HUES48 (cell line): ENCODE results near the gene GAGE1.
"Not testable (repeated sequence)": the region's sequence is repeated elsewhere in the genome, so short reads cannot be mapped to it uniquely, and the experiment has no call there.

Experiments used
- H3K27ac ChIP-seq: one replicate; pipeline ENCODE4 v1.7.0; 2013; ENCODE audit warnings: low read depth, low read length, inconsistent platforms
- H3K27me3 ChIP-seq: 2 replicates; pipeline ENCODE4 v1.6.1; 2013; ENCODE audit warnings: mild to moderate bottlenecking, low read length; ENCODE audit not compliant: control insufficient read depth, insufficient read depth
- H3K36me3 ChIP-seq: 2 replicates; pipeline ENCODE4 v1.6.1; 2013; ENCODE audit warnings: low read length; ENCODE audit not compliant: control insufficient read depth, insufficient read depth
- H3K4me1 ChIP-seq: 2 replicates; pipeline ENCODE4 v1.6.1; 2013; ENCODE audit warnings: mild to moderate bottlenecking, low read length; ENCODE audit not compliant: control insufficient read depth, insufficient read depth
- H3K4me3 ChIP-seq: 2 replicates; pipeline ENCODE4 v1.5.1; 2013; ENCODE audit warnings: mild to moderate bottlenecking, low read depth, low read length
- H3K9ac ChIP-seq: 2 replicates; pipeline ENCODE4 v1.6.1; 2013; ENCODE audit warnings: mild to moderate bottlenecking, low read depth, low read length, moderate library complexity
- H3K9me3 ChIP-seq: 2 replicates; pipeline ENCODE4 v1.6.1; 2013; ENCODE audit warnings: low read length; ENCODE audit not compliant: control insufficient read depth, insufficient read depth

GAGE1 gene, protein sequence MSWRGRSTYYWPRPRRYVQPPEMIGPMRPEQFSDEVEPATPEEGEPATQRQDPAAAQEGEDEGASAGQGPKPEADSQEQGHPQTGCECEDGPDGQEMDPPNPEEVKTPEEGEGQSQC

DNA sequence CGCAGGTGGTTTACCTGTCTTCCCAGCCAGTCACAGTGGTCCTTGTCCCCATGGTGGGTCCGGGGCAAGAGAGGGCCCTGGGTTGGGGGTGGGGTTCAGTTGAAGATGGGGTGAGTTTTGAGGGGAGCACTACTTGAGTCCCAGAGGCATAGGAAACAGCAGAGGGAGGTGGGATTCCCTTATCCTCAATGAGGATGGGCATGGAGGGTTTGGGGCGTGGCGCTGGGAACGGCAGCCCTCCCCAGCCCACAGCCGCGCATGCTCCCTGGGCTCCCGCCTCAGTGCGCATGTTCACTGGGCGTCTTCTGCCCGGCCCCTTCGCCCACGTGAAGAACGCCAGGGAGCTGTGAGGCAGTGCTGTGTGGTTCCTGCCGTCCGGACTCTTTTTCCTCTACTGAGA lies at the start of gene GAGE1:
Gene GAGE1 (plus strand): TSS at position 301 of the 400 bp plus-strand sequence. CDS start 1,155 bp downstream, outside the sequence.
- not testable (repeated sequence) for H3K9ac ChIP-seq, H3K4me3 ChIP-seq, H3K27me3 ChIP-seq, H3K36me3 ChIP-seq, H3K27ac ChIP-seq, H3K9me3 ChIP-seq, H3K4me1 ChIP-seq

DNA sequence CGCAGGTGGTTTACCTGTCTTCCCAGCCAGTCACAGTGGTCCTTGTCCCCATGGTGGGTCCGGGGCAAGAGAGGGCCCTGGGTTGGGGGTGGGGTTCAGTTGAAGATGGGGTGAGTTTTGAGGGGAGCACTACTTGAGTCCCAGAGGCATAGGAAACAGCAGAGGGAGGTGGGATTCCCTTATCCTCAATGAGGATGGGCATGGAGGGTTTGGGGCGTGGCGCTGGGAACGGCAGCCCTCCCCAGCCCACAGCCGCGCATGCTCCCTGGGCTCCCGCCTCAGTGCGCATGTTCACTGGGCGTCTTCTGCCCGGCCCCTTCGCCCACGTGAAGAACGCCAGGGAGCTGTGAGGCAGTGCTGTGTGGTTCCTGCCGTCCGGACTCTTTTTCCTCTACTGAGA lies 47.8 kb upstream of the GAGE1 start, which contains the start of gene GAGE12E:
Gene GAGE12E (plus strand): TSS at position 301 of the 400 bp plus-strand sequence. CDS start 1,155 bp downstream, outside the sequence.
- not testable (repeated sequence) for H3K27me3 ChIP-seq, H3K27ac ChIP-seq, H3K9ac ChIP-seq, H3K4me1 ChIP-seq, H3K9me3 ChIP-seq, H3K4me3 ChIP-seq, H3K36me3 ChIP-seq

DNA sequence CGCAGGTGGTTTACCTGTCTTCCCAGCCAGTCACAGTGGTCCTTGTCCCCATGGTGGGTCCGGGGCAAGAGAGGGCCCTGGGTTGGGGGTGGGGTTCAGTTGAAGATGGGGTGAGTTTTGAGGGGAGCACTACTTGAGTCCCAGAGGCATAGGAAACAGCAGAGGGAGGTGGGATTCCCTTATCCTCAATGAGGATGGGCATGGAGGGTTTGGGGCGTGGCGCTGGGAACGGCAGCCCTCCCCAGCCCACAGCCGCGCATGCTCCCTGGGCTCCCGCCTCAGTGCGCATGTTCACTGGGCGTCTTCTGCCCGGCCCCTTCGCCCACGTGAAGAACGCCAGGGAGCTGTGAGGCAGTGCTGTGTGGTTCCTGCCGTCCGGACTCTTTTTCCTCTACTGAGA lies 38.3 kb upstream of the GAGE1 start, which contains the start of gene GAGE12F:
Gene GAGE12F (plus strand): TSS at position 301 of the 400 bp plus-strand sequence. CDS start 1,155 bp downstream, outside the sequence.
- H3K27me3 ChIP-seq, H3K4me3 ChIP-seq, H3K9ac ChIP-seq, H3K27ac ChIP-seq, H3K4me1 ChIP-seq, H3K9me3 ChIP-seq, H3K36me3 ChIP-seq: not testable (repeated sequence)

DNA sequence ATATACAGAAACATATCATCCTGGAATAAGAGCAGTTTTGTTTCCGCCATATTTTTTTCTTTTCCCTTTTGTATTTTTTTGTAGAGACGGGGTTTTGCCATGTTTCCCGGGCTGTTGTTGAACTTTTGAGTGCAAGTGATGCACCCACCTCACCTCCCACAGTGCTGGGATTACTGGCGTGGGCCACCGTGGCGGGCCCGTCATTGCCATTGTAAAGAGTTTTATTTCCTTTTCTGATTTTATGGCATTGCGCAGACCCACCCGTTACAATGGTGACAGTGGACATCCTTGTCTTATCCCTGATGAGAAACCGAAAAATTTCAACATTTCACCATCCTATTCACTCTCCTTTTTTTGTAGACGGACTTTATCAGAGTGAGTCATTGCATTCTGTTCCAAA lies 30.1 kb upstream of the GAGE1 start:
- H3K36me3 ChIP-seq, H3K4me1 ChIP-seq, H3K9me3 ChIP-seq, H3K27ac ChIP-seq, H3K9ac ChIP-seq, H3K27me3 ChIP-seq, H3K4me3 ChIP-seq: not testable (repeated sequence)

DNA sequence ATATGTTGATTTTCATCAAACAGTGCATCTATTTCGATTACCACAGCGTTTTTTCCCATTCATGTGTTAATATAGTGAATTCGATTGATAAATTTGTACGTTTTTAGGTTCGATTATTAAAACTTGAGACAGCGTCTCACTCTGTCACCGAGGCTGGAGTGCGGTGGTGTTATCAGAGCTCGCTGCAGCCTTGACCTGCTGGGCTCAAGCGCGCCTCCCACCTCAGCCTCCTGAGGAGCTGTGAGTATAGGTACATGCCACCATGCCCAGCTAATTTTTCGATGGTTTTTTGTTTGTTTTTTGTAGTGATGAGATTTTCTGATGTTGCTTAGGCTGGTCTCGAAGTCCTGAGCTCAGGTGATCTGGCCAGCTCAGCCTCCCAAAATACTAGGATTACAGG lies 29.7 kb upstream of the GAGE1 start:
- not testable (repeated sequence) for H3K9me3 ChIP-seq, H3K9ac ChIP-seq, H3K27ac ChIP-seq, H3K36me3 ChIP-seq, H3K4me1 ChIP-seq, H3K27me3 ChIP-seq, H3K4me3 ChIP-seq

DNA sequence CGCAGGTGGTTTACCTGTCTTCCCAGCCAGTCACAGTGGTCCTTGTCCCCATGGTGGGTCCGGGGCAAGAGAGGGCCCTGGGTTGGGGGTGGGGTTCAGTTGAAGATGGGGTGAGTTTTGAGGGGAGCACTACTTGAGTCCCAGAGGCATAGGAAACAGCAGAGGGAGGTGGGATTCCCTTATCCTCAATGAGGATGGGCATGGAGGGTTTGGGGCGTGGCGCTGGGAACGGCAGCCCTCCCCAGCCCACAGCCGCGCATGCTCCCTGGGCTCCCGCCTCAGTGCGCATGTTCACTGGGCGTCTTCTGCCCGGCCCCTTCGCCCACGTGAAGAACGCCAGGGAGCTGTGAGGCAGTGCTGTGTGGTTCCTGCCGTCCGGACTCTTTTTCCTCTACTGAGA lies 28.7 kb upstream of the GAGE1 start, which contains the start of gene GAGE12G:
Gene GAGE12G (plus strand): TSS at position 301 of the 400 bp plus-strand sequence. CDS start 1,155 bp downstream, outside the sequence.
- not testable (repeated sequence) for H3K36me3 ChIP-seq, H3K4me1 ChIP-seq, H3K9me3 ChIP-seq, H3K27ac ChIP-seq, H3K27me3 ChIP-seq, H3K9ac ChIP-seq, H3K4me3 ChIP-seq

DNA sequence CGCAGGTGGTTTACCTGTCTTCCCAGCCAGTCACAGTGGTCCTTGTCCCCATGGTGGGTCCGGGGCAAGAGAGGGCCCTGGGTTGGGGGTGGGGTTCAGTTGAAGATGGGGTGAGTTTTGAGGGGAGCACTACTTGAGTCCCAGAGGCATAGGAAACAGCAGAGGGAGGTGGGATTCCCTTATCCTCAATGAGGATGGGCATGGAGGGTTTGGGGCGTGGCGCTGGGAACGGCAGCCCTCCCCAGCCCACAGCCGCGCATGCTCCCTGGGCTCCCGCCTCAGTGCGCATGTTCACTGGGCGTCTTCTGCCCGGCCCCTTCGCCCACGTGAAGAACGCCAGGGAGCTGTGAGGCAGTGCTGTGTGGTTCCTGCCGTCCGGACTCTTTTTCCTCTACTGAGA lies 19.2 kb upstream of the GAGE1 start, which contains the start of gene GAGE12H:
Gene GAGE12H (plus strand): TSS at position 301 of the 400 bp plus-strand sequence. CDS start 1,155 bp downstream, outside the sequence.
- H3K27ac ChIP-seq, H3K4me1 ChIP-seq, H3K4me3 ChIP-seq, H3K9me3 ChIP-seq, H3K9ac ChIP-seq, H3K27me3 ChIP-seq, H3K36me3 ChIP-seq: not testable (repeated sequence)

DNA sequence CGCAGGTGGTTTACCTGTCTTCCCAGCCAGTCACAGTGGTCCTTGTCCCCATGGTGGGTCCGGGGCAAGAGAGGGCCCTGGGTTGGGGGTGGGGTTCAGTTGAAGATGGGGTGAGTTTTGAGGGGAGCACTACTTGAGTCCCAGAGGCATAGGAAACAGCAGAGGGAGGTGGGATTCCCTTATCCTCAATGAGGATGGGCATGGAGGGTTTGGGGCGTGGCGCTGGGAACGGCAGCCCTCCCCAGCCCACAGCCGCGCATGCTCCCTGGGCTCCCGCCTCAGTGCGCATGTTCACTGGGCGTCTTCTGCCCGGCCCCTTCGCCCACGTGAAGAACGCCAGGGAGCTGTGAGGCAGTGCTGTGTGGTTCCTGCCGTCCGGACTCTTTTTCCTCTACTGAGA lies 9.6 kb upstream of the GAGE1 start, which contains the start of gene GAGE2A:
Gene GAGE2A (plus strand): TSS at position 301 of the 400 bp plus-strand sequence. CDS start 1,155 bp downstream, outside the sequence.
- not testable (repeated sequence) for H3K27ac ChIP-seq, H3K4me3 ChIP-seq, H3K9me3 ChIP-seq, H3K36me3 ChIP-seq, H3K9ac ChIP-seq, H3K27me3 ChIP-seq, H3K4me1 ChIP-seq

DNA sequence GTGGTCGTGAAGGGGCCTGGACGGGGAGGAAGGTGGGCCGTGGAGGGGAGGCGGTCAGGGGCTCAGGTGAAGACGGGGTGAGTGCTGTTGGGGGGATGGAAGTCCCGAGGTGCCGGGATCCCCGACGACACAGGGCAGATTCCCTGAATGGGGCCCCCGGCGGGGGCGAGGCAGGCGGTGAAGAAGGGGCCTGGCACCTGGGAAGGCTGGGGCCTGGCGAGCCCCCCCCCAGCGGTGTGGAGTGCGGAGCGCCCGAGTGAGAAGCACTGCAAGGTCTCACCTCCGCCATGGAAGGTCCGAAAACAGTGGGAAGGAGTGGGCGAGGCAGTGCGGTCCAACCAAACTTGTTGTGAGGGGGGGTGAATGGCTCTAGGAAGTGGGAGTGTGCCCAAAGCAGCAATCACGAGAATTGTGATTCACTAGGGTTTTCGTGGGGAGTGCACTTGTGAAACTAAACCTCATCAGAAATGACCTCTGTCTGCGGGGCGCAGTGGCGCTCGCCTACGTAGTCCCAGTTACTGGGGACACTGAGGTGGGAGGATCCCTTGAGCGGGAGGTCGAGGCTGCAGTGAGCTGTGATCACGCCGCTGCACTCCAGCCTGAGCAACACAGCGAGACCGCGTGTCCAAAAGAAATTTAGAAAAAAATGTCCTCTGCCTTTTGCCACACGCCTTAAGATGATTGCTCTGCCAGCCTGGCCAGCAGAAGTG lies 8.9 kb upstream of the GAGE1 start:
- not testable (repeated sequence) for H3K9ac ChIP-seq, H3K27ac ChIP-seq, H3K4me3 ChIP-seq, H3K36me3 ChIP-seq, H3K27me3 ChIP-seq, H3K9me3 ChIP-seq, H3K4me1 ChIP-seq

DNA sequence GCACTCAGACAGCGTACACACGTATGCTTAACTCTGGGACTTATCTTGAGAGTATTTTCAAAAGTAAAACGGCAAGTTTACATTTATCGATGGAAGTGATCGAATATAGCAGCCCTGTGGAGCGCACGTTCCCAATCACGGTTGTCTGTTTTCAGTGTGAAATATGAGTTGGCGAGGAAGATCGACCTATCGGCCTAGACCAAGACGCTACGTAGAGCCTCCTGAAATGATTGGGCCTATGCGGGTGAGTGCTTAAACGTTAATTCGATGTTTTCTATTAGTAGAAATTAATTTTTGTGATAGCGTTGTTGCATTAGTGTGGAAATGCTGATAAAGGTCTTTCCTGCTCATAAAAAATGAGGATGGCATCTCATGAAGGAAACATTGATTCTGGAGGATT lies 8.3 kb upstream of the GAGE1 start:
- not testable (repeated sequence) for H3K4me3 ChIP-seq, H3K36me3 ChIP-seq, H3K9me3 ChIP-seq, H3K9ac ChIP-seq, H3K27me3 ChIP-seq, H3K27ac ChIP-seq, H3K4me1 ChIP-seq

DNA sequence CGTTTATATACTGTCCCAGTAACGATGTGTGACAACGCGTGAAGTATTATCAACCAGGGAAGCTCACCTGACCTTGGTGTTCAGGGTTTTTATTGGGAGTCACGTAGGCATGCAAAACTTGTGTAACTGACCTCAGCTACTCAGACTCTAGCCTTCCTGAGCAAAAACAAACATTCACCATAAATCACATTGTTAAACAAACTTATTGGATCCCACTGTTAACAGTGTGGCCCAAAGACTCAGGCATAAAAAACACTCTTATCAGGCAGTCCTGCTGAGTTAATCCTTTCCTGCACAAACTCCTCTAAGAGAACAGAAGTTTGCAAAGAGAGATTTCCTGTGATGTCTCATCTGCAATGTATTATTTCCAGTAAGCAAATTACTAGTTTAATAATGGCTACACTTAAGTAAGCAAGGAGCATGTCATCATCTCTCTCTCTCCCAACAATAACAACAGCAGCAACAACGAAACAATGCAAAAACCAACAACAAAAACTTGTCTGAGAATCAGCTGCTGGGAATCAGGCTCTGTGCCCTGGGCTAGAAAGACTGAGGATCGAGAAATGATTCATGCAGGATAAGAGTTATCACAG lies 12.0 kb downstream of the GAGE1 start:
- Histone ChIP-seq H3K27ac (no peak overlapping the region), H3K36me3 (no peaks in the 10 kb centered on the region), H3K4me1 (no peaks in the 10 kb centered on the region), H3K4me3 (no peak overlapping the region), H3K9me3 (peaks cover 42% of the 10 kb centered on the region), H3K9ac (no peak overlapping the region), H3K27me3 (no peaks in the 10 kb centered on the region)
